ENCODE measurements around the gene PCA3. TPM values are rescaled to one million over a fixed set of nuclear protein-coding genes. Genes with fewer than 3 reads are reported as not detected.

The PCA3 gene
- total and polyA plus RNA-seq, 12 donors = 0.06 to 0.14 (median 0.07) TPM; not detected in 9

GRCh38 chr9:76827296-76828080, 63.2 kb downstream of the PCA3 start:
- WGBS, 4 donors = 76 to 85% (median 84%) methylated on average over 9 of the region's 9 CpGs
- Histone ChIP-seq H3K4me3 (no peak overlapping the region), H3K4me1 (replicated peaks in 1 of 2) (no peaks in the 10 kb centered on the region), H3K27me3 (no peaks in the 10 kb centered on the region), H3K27ac (no peak overlapping the region), H3K36me3 (replicated peaks in 1 of 2) (no peaks in the 10 kb centered on the region), H3K9me3 (replicated peaks in 1 of 3) (no peaks in the 10 kb centered on the region)
- TF ChIP-seq CTCF (IDR thresholded peaks at IDR 0.05) = no peak
- TF ChIP-seq POLR2A (IDR thresholded peaks at IDR 0.05) = no peak
- intact Hi-C loops (cut with DNase I) = no loop called here
- DNase-seq = no peak

DNA sequence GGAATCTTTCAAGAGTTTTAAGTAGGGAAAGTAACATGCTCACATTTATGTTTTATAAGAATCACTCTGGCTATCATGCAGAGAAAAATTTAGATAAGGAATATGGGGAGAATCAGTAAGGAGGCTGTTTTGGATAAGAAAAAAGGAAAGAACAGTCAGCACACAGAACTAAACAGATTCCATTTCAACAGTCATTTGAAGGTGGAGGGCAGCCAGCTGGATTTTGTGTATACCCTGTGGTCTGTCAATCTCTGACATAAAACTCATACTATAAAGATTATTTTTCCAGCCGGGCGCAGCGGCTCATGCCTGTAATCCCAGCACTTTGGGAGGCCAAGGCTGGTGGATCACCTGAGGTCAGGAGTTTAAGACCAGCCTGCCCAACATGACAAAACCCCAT, 64.2 kb downstream of the PCA3 start:
- intact Hi-C loops (cut with DNase I) = no loop called here
- Histone ChIP-seq H3K9me3 (replicated peaks in 1 of 3) (no peaks in the 10 kb centered on the region), H3K4me1 (replicated peaks in 1 of 2) (no peaks in the 10 kb centered on the region), H3K36me3 (replicated peaks in 1 of 2) (no peaks in the 10 kb centered on the region), H3K27me3 (no peaks in the 10 kb centered on the region), H3K27ac (no peak overlapping the region), H3K4me3 (no peak overlapping the region)
- no peak for TF ChIP-seq CTCF (IDR thresholded peaks at IDR 0.05)
- TF ChIP-seq POLR2A (IDR thresholded peaks at IDR 0.05) = no peak
- DNase-seq = no peak
- WGBS, 4 donors = 77 to 86% (median 81%) methylated on average over 3 of the region's 3 CpGs

- peak overlapping the region in 1 of 4 donors; percentile 37 for H3K4me3 ChIP-seq
- H3K27ac ChIP-seq = peak overlapping the region; percentile 5 to 90 (median 76)
- DNase-seq = peak in 4 of 7 donors; percentile 31 to 60 (median 57)
- TF ChIP-seq POLR2A (IDR thresholded peaks at IDR 0.05) (peak in 1 of 2 donors; percentile 73), CTCF (IDR thresholded peaks at IDR 0.05) (no peak)
- H3K9me3 ChIP-seq (replicated peaks in 1 of 3) = no peaks in the 10 kb centered on the region
- H3K27me3 ChIP-seq = no peaks in the 10 kb centered on the region
- intact Hi-C loops (cut with DNase I) = no loop called here
- H3K4me1 ChIP-seq (replicated peaks in 1 of 2) = peaks cover 0 to 23% of the 10 kb centered on the region in 2 donors
- H3K36me3 ChIP-seq (replicated peaks in 1 of 2) = no peaks in the 10 kb centered on the region
- 36 to 39% (median 38%) methylated on average over 7 of the region's 7 CpGs for WGBS, 4 donors
These were observed 71.5 kb downstream of the PCA3 start for GRCh38 chr9:76835571-76836283.

Small RNA genes lying within 50 kb of the gene (small RNA-seq; reads per million reads assigned to genes)
- 0 reads per million in 2 donors for gene AL359314.1

Other genes with a start within 250 kb of the PCA3 start
- 10 to 100 TPM in 5 of 9 donors, 1 to 10 TPM in 4; 1.9 to 68.0 (median 11.4) TPM for gene PRUNE2, start 141.7 kb downstream of the PCA3 start, total RNA-seq
- 10 to 100 TPM in 2 of 3 donors, 1 to 10 TPM in 1; 7.4 to 63.2 (median 10.9) TPM for gene PRUNE2, start 141.7 kb downstream of the PCA3 start, polyA plus RNA-seq